HG03064 (cell line): Measurements from ENCODE around the gene PDE10A.

ENCODE experiments used
- ATAC-seq: cut with Tn5 transposase; IDR thresholded peaks from one replicate; pipeline ENCODE4 v1.9.1; 2021; ENCODE audit warnings: low read depth; ENCODE audit not compliant: unreplicated experiment

PDE10A gene

GRCh38 chr6:165426892-165427291, 236.1 kb downstream of the PDE10A start:
- ATAC-seq = no peak

GRCh38 chr6:165422192-165422591, 240.8 kb downstream of the PDE10A start:
- no peak for ATAC-seq

GRCh38 chr6:165417278-165417865, 245.7 kb downstream of the PDE10A start:
- ATAC-seq = no peak

GRCh38 chr6:165404697-165405096, 258.3 kb downstream of the PDE10A start:
- ATAC-seq = no peak

- no peak for ATAC-seq
Observed at GRCh38 chr6:165404296-165404695, 258.7 kb downstream of the PDE10A start.

GRCh38 chr6:165403006-165403595, 259.9 kb downstream of the PDE10A start:
- no peak for ATAC-seq

- no peak for ATAC-seq
Observed at GRCh38 chr6:165401092-165401491, 261.9 kb downstream of the PDE10A start.

- no peak for ATAC-seq
Observed at GRCh38 chr6:165390475-165390874, 272.6 kb downstream of the PDE10A start.

GRCh38 chr6:165389534-165389933, 273.5 kb downstream of the PDE10A start:
- no peak for ATAC-seq

- ATAC-seq = no peak
Observed at GRCh38 chr6:165383323-165383722, 279.7 kb downstream of the PDE10A start.

- ATAC-seq = no peak
Observed at GRCh38 chr6:165376100-165376499, 286.9 kb downstream of the PDE10A start.

GRCh38 chr6:165365371-165365770, 297.7 kb downstream of the PDE10A start:
- no peak for ATAC-seq

- no peak for ATAC-seq
Observed at GRCh38 chr6:165345700-165346099, 317.3 kb downstream of the PDE10A start.

GRCh38 chr6:165340532-165340931, 322.5 kb downstream of the PDE10A start:
- ATAC-seq = no peak

- ATAC-seq = no peak
Observed at GRCh38 chr6:165325609-165326008, 337.4 kb downstream of the PDE10A start.

GRCh38 chr6:165321555-165322145, 341.4 kb downstream of the PDE10A start:
- ATAC-seq = no peak

- ATAC-seq = no peak
Observed at GRCh38 chr6:165321150-165321549, 341.9 kb downstream of the PDE10A start.

GRCh38 chr6:165317723-165318122, 345.3 kb downstream of the PDE10A start:
- ATAC-seq = no peak

- no peak for ATAC-seq
Observed at GRCh38 chr6:165308926-165309731, 353.9 kb downstream of the PDE10A start, which contains the start of gene C6orf118. Gene C6orf118, minus strand, starts transcription at chr6:165309605. Its CDS starts 19 bp downstream, at chr6:165309586.

GRCh38 chr6:165306955-165307354, 356.1 kb downstream of the PDE10A start:
- ATAC-seq = no peak
